ENCODE measurements around the gene DUSP14. TPM values are rescaled to one million over a fixed set of nuclear protein-coding genes. Genes with fewer than 3 reads are reported as not detected.
A peak's percentile ranks its signal among the peaks of the same experiment; 100 is the strongest.

DUSP14 gene
- total and polyA plus RNA-seq, 2 of the 13 experiments (the other 11 are each of a cell fraction or from before 2014, with no cell fraction given), result 33.5 to 39.8 TPM

DNA sequence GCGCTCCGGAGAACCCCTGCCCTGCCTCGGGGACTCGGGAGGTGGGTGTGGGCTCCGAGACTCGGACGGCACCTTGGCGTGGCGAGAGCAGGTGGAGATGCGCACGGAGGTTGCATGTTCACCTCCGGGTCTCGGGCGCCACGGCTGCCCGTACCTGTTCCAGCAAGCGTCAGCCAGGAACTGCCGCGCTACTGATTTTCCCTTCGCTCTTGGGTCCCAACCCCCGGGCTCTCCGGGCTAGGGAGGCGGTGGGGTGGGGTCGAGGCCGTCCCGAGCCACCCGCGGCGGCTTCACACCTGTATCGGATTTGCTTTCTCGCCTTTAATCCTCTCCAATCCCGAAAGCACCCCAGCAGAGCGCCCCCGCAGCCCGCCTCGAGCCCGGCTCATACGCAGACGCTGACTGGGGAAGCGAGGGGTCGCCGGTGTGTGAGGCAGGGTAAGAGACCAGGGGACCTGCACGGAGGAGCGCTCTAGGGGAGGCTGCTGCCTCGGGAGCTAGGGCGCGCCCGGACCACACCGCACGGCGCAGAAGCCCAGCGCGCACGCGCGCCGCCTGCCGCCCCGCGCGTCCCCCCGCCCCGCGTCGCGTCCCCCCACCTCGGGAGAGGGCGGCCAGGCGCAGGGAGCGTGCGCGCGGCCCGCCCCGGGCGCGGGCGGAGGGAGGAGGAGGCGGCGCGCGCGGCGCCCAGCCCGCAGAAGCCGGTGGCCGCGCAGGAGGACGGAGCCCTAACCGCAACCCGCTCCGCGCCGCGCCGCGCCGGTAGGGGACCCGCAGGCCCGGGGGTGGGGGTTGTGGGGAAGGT, at the start of gene DUSP14 (continued):
- TF ChIP-seq MXD1 (CRISPR knock-in tag; IDR thresholded peaks at IDR 0.05), result no peak; the same call in 1 of the 2 replicates
- TF ChIP-seq ZNF616 (CRISPR knock-in tag; IDR thresholded peaks at IDR 0.05; ENCODE audit: low read depth), result peak; percentile 54; the same call in 1 of the 2 replicates
- TF ChIP-seq CCAR2 (optimal IDR thresholded peaks at IDR 0.05; ENCODE audit: low read depth, low read length), result no peak
- no peak for TF ChIP-seq TFE3 (CRISPR knock-in tag; IDR thresholded peaks at IDR 0.05)
- TF ChIP-seq NBN (conservative IDR thresholded peaks at IDR 0.05), result no peak
- TF ChIP-seq CEBPB (IDR thresholded peaks at IDR 0.05; ENCODE audit: borderline replicate concordance, low read depth, low read length), result no peak
- no peak for TF ChIP-seq TRAFD1 (CRISPR knock-in tag; IDR thresholded peaks at IDR 0.05; ENCODE audit: borderline replicate concordance)
- TF ChIP-seq BRCA1 (CRISPR knock-in tag; IDR thresholded peaks at IDR 0.05), result no peak
- TF ChIP-seq, protein P1, sequence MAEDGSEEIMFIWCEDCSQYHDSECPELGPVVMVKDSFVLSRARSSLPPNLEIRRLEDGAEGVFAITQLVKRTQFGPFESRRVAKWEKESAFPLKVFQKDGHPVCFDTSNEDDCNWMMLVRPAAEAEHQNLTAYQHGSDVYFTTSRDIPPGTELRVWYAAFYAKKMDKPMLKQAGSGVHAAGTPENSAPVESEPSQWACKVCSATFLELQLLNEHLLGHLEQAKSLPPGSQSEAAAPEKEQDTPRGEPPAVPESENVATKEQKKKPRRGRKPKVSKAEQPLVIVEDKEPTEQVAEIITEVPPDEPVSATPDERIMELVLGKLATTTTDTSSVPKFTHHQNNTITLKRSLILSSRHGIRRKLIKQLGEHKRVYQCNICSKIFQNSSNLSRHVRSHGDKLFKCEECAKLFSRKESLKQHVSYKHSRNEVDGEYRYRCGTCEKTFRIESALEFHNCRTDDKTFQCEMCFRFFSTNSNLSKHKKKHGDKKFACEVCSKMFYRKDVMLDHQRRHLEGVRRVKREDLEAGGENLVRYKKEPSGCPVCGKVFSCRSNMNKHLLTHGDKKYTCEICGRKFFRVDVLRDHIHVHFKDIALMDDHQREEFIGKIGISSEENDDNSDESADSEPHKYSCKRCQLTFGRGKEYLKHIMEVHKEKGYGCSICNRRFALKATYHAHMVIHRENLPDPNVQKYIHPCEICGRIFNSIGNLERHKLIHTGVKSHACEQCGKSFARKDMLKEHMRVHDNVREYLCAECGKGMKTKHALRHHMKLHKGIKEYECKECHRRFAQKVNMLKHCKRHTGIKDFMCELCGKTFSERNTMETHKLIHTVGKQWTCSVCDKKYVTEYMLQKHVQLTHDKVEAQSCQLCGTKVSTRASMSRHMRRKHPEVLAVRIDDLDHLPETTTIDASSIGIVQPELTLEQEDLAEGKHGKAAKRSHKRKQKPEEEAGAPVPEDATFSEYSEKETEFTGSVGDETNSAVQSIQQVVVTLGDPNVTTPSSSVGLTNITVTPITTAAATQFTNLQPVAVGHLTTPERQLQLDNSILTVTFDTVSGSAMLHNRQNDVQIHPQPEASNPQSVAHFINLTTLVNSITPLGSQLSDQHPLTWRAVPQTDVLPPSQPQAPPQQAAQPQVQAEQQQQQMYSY (CRISPR knock-in tag; IDR thresholded peaks at IDR 0.05), result no peak
- TF ChIP-seq ZNF44 (CRISPR knock-in tag; IDR thresholded peaks at IDR 0.05), result no peak; the same call in 1 of the 2 replicates
- TF ChIP-seq ATF1 (CRISPR knock-in tag; IDR thresholded peaks at IDR 0.05), result no peak
- no peak for TF ChIP-seq ZNF775 (CRISPR knock-in tag; IDR thresholded peaks at IDR 0.05; ENCODE audit: borderline replicate concordance)
- no peak for TF ChIP-seq ZNF670 (CRISPR knock-in tag; IDR thresholded peaks at IDR 0.05; ENCODE audit: borderline replicate concordance)
- TF ChIP-seq ZNF3 (CRISPR knock-in tag; IDR thresholded peaks at IDR 0.05), result no peak
- no peak for TF ChIP-seq POGZ (CRISPR knock-in tag; IDR thresholded peaks at IDR 0.05)
- TF ChIP-seq ZNF891 (CRISPR knock-in tag; IDR thresholded peaks at IDR 0.05), result peak; percentile 66
- TF ChIP-seq, protein P2, sequence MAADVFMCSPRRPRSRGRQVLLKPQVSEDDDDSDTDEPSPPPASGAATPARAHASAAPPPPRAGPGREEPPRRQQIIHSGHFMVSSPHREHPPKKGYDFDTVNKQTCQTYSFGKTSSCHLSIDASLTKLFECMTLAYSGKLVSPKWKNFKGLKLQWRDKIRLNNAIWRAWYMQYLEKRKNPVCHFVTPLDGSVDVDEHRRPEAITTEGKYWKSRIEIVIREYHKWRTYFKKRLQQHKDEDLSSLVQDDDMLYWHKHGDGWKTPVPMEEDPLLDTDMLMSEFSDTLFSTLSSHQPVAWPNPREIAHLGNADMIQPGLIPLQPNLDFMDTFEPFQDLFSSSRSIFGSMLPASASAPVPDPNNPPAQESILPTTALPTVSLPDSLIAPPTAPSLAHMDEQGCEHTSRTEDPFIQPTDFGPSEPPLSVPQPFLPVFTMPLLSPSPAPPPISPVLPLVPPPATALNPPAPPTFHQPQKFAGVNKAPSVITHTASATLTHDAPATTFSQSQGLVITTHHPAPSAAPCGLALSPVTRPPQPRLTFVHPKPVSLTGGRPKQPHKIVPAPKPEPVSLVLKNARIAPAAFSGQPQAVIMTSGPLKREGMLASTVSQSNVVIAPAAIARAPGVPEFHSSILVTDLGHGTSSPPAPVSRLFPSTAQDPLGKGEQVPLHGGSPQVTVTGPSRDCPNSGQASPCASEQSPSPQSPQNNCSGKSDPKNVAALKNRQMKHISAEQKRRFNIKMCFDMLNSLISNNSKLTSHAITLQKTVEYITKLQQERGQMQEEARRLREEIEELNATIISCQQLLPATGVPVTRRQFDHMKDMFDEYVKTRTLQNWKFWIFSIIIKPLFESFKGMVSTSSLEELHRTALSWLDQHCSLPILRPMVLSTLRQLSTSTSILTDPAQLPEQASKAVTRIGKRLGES (CRISPR knock-in tag; IDR thresholded peaks at IDR 0.05; ENCODE audit: borderline replicate concordance), result no peak

All from HepG2 (cell line).